Adrenal gland (tissue), 12 donors: ENCODE results near the gene TAB2. TPM values are rescaled to one million over a fixed set of nuclear protein-coding genes. Genes with fewer than 3 reads are reported as not detected.

Source experiments
- DNase-seq, 7 donors: peaks; one replicate each; pipeline ENCODE4 v3.0.0-alpha.2; 2019 to 2020
- H3K27ac ChIP-seq, 5 donors: fragments of 200-600 bp; sonication (generic) in 4 of 5; 1 replicate in 3 of 5; 2 replicates in 2 of 5; pipeline versions ENCODE4 v1.5.1 to v1.8.0; 2016 to 2020; ENCODE audit warnings: mild to moderate bottlenecking in 1 of 5
- H3K27me3 ChIP-seq: fragments of 200-600 bp; 2 replicates; pipeline ENCODE4 v1.8.0; 2021
- H3K36me3 ChIP-seq, 2 donors: fragments of 200-600 bp; replicated peaks in 1 of 2; 1 replicate in 1 of 2; 2 replicates in 1 of 2; pipeline versions ENCODE4 v1.5.1 to v1.8.0; 2018 to 2022
- H3K4me1 ChIP-seq, 2 donors: fragments of 200-600 bp; replicated peaks in 1 of 2; 1 replicate in 1 of 2; 2 replicates in 1 of 2; pipeline versions ENCODE4 v1.5.1 to v1.8.0; 2018 to 2021
- H3K4me3 ChIP-seq, 4 donors: fragments of 200-600 bp; sonication (generic) in 3 of 4; one replicate each; pipeline ENCODE4 v1.5.1; 2016 to 2018
- H3K9me3 ChIP-seq, 3 donors: fragments of 200-600 bp; sonication (generic) in 1 of 3; replicated peaks in 1 of 3; 1 replicate in 2 of 3; 2 replicates in 1 of 3; pipeline versions ENCODE4 v1.5.1 to v1.8.0; 2016 to 2021
- POLR2A ChIP-seq, 2 donors: fragments of 450-650 bp; IDR thresholded peaks; one replicate each; pipeline ENCODE4 v1.6.1; 2017; ENCODE audit warnings: antibody characterized with exemption in 2 of 2, mild to moderate bottlenecking in 2 of 2, moderate library complexity in 1 of 2
- WGBS, 4 donors: extraction: QIAGEN DNeasy Blood & Tissue Kit in 2 of 4; methylation state at CpG; one replicate each; pipeline versions ENCODE4 v1.1.5 to v1.1.7; 2013 to 2017; 5-methylcytosine and 5-hydroxymethylcytosine counted together
- intact Hi-C, 2 donors: fragments of 100-400 bp; cut with DNase I; formaldehyde crosslinking; loops; one replicate each; pipeline versions ENCODE4 v1.14.1 to v1.15.0; 2022 to 2023
- polyA plus RNA-seq, 3 donors: library from polyadenylated mRNA; stranded (reverse); fragments of 200-250 nt in 2 of 3; fragments of 350-450 nt in 1 of 3; fragmentation: Illumina TruSeq in 1 of 3; extraction: RNeasy Lipid Tissue Mini Kit (QIAGEN cat#74804) in 1 of 3; gene quantifications; one replicate each; pipeline ENCODE4 v1.2.3, GENCODE V29; 2013 to 2014
- total RNA-seq, 9 donors: library from RNA; depleted of rRNA in 4 of 9; stranded (reverse); fragments of >200 nt in 4 of 9; fragments of 120-200 nt in 1 of 9; fragmentation: NEBNext Ultra II Directional in 1 of 9; extraction: Animal tissue kit (Norgen Biotek cat#: 25700) in 1 of 9; gene quantifications; one replicate each; pipeline versions ENCODE4 v1.1.0 to v1.2.4, GENCODE V29; 2013 to 2023
- TF ChIP-seq, protein P1 (sequence below), 6 experiments: fragments of 450-650 bp in 4 of 6; fragments of 200-600 bp in 2 of 6; sonication (generic) in 1 of 6; IDR thresholded peaks; 1 replicate in 5 of 6; 2 replicates in 1 of 6; pipeline versions ENCODE4 v1.5.1 to v1.8.0; 2016 to 2021; ENCODE audit warnings: antibody characterized with exemption in 6 of 6, mild to moderate bottlenecking in 2 of 6, moderate library complexity in 1 of 6
- donor health status: healthy with polysubstance abuse.
- donor health status: Bipolar disorder and iron deficiency.
- donor health status: DM: yes; HTN: yes; CAD: no.
- donor health status: DM: no; HTN: no; CAD: no.
- donor health status: DM: no; HTN: no; CAD: no.
- donor health status: DM: yes; HTN: yes; CAD: no.

The TAB2 gene
- total and polyA plus RNA-seq, 12 donors, result 10.8 to 68.8 (median 43.9) TPM

DNA sequence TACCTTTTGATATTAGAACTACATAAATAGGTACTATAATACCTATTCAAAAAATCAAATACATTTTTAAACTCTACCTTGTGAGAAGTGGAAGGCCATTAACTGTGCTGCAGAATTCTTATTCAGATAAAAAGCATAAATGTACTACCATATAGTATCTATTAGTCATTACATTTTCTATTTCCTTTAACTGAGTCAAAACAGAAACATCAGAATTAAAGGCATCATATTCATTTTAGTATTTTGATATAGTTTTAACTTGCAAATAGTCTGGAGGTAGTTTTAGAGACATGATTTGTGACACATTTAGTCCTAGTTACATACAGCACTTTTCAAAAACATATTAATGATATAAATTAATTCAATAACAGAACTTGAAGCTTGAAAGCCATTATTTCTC is 39.9 kb upstream of the TAB2 start:
- TF ChIP-seq POLR2A (IDR thresholded peaks at IDR 0.05), result no peak
- TF ChIP-seq, protein P1, sequence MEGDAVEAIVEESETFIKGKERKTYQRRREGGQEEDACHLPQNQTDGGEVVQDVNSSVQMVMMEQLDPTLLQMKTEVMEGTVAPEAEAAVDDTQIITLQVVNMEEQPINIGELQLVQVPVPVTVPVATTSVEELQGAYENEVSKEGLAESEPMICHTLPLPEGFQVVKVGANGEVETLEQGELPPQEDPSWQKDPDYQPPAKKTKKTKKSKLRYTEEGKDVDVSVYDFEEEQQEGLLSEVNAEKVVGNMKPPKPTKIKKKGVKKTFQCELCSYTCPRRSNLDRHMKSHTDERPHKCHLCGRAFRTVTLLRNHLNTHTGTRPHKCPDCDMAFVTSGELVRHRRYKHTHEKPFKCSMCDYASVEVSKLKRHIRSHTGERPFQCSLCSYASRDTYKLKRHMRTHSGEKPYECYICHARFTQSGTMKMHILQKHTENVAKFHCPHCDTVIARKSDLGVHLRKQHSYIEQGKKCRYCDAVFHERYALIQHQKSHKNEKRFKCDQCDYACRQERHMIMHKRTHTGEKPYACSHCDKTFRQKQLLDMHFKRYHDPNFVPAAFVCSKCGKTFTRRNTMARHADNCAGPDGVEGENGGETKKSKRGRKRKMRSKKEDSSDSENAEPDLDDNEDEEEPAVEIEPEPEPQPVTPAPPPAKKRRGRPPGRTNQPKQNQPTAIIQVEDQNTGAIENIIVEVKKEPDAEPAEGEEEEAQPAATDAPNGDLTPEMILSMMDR (IDR thresholded peaks at IDR 0.05), result no peak
- H3K36me3 ChIP-seq, result no peaks in the 10 kb centered on the region
- no peaks in the 10 kb centered on the region for H3K9me3 ChIP-seq
- H3K27ac ChIP-seq, result no peak overlapping the region
- no peaks in the 10 kb centered on the region for H3K4me1 ChIP-seq
- no peak overlapping the region for H3K4me3 ChIP-seq
- no peak for DNase-seq
- no peaks in the 10 kb centered on the region for H3K27me3 ChIP-seq
- intact Hi-C loops, result no loop called here

GRCh38 chr6:149278997-149279396 is 38.5 kb upstream of the TAB2 start:
- intact Hi-C loops, result no loop called here

DNA sequence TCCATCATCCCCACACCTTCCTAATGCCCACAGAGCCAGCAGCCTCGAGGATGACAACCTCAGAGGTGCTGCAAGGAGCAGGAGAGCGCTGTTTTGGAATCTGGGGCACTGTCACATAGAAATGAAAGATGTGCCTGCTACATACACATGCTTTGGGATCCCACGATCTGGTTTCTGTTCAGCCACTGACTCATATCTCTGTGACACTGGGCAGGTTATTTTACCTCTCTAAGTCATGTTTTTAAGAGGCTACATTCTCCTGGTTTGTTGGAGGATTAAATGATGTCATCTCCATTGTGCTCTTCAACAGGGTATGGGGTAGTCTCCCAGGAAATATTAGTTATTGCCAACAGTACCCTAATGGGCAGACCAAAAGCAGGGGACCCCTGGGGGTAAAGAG is 32.6 kb upstream of the TAB2 start:
- Histone ChIP-seq H3K36me3 (no peaks in the 10 kb centered on the region), H3K27me3 (no peaks in the 10 kb centered on the region), H3K4me1 (no peaks in the 10 kb centered on the region), H3K27ac (no peak overlapping the region), H3K9me3 (no peaks in the 10 kb centered on the region), H3K4me3 (no peak overlapping the region)
- intact Hi-C loops, result no loop called here
- DNase-seq, result no peak
- WGBS, 4 donors, result 45 to 67% (median 57%) methylated on average over 3 of the region's 3 CpGs
- TF ChIP-seq POLR2A (IDR thresholded peaks at IDR 0.05), result no peak
- TF ChIP-seq, protein P1 (IDR thresholded peaks at IDR 0.05), result no peak

More at GRCh38 chr6:149278997-149279396, 38.5 kb upstream of the TAB2 start:
- no peaks in the 10 kb centered on the region for H3K36me3 ChIP-seq
- WGBS, 4 donors, result 71 to 93% (median 78%) methylated on average over 1 of the region's 1 CpG
- TF ChIP-seq, protein P1 (IDR thresholded peaks at IDR 0.05), result no peak
- no peak for TF ChIP-seq POLR2A (IDR thresholded peaks at IDR 0.05)
- H3K27me3 ChIP-seq, result no peaks in the 10 kb centered on the region
- no peaks in the 10 kb centered on the region for H3K4me1 ChIP-seq
- H3K9me3 ChIP-seq, result no peaks in the 10 kb centered on the region
- no peak for DNase-seq
- H3K4me3 ChIP-seq, result no peak overlapping the region
- no peak overlapping the region for H3K27ac ChIP-seq

- H3K27me3 ChIP-seq, result no peaks in the 10 kb centered on the region
- no peak overlapping the region for H3K4me3 ChIP-seq
- H3K4me1 ChIP-seq, result no peaks in the 10 kb centered on the region
- no peaks in the 10 kb centered on the region for H3K36me3 ChIP-seq
- TF ChIP-seq, protein P1 (IDR thresholded peaks at IDR 0.05), result no peak
- TF ChIP-seq POLR2A (IDR thresholded peaks at IDR 0.05), result no peak
- no peak for DNase-seq
- 73 to 93% (median 79%) methylated on average over 6 of the region's 6 CpGs for WGBS, 4 donors
- intact Hi-C loops, result no loop called here
- H3K27ac ChIP-seq, result no peak overlapping the region
- no peaks in the 10 kb centered on the region for H3K9me3 ChIP-seq
These were observed 31.9 kb upstream of the TAB2 start for GRCh38 chr6:149285626-149286025.
